Progenitor cell of endocrine pancreas (in vitro differentiated cells): ENCODE measurements around the gene RP2. TPM values are rescaled to one million over a fixed set of nuclear protein-coding genes. Genes with fewer than 3 reads are reported as not detected.

Experiments
- DNase-seq: peaks from one replicate; pipeline ENCODE4 v3.0.0; 2021; ENCODE audit warnings: low spot score; ENCODE audit not compliant: unreplicated experiment
- H3K27ac Mint-ChIP-seq: 2 replicates; pipeline ENCODE4 v1.8.0; 2021; ENCODE audit warnings: mild to moderate bottlenecking, moderate library complexity, mixed read lengths
- H3K27me3 Mint-ChIP-seq: 2 replicates; pipeline ENCODE4 v1.8.0; 2021; ENCODE audit warnings: mixed read lengths
- H3K36me3 Mint-ChIP-seq: 2 replicates; pipeline ENCODE4 v1.8.0; 2022; ENCODE audit warnings: mixed read lengths; ENCODE audit not compliant: insufficient read depth
- H3K4me1 Mint-ChIP-seq: 2 replicates; pipeline ENCODE4 v1.8.0; 2021; ENCODE audit warnings: low read depth, mixed read lengths
- H3K4me3 Mint-ChIP-seq: 2 replicates; pipeline ENCODE4 v1.8.0; 2021; ENCODE audit warnings: low read depth, mild to moderate bottlenecking, moderate library complexity, mixed read lengths
- H3K9me3 Mint-ChIP-seq: 2 replicates; pipeline ENCODE4 v1.8.0; 2021; ENCODE audit warnings: low read depth, mixed read lengths
- total RNA-seq: library from RNA; stranded (reverse); gene quantifications from 2 replicates; pipeline ENCODE4 v1.2.1, GENCODE V29; 2021
- TF ChIP-seq, protein P1 (sequence below): fragments of 200-600 bp; sonication (generic); IDR thresholded peaks from one replicate; pipeline ENCODE4 v1.5.0; 2021; ENCODE audit warnings: antibody characterized with exemption, mild to moderate bottlenecking; ENCODE audit not compliant: unreplicated experiment

RP2 gene
- total RNA-seq, 1 donor from 2014 or later = 9.3 TPM

DNA sequence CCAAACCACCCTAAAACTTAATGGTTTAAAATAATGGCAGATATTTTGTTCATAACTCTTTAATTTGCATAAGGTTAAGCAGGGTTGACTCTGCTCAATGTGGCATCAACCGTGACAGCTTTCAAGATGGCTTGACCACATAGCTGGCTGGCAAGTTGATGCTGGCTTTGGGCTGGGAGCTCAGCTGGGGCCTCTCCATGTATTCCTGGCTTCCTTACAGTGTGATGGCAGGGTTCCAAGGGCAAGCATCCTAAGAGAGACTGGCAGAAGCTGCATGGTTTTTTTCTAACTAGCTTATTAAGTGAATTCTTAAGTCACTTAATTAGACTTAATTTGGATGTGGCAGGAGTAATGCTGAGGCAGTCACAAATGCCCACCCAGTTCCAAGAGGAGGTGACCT is 4.5 kb downstream of the RP2 start:
- Mint-ChIP-seq H3K27me3 (no peaks in the 10 kb centered on the region), H3K4me3 (no peak overlapping the region), H3K27ac (no peak overlapping the region), H3K36me3 (peaks cover 2% of the 10 kb centered on the region), H3K9me3 (peaks cover 7% of the 10 kb centered on the region), H3K4me1 (no peaks in the 10 kb centered on the region)
- TF ChIP-seq, protein P1, sequence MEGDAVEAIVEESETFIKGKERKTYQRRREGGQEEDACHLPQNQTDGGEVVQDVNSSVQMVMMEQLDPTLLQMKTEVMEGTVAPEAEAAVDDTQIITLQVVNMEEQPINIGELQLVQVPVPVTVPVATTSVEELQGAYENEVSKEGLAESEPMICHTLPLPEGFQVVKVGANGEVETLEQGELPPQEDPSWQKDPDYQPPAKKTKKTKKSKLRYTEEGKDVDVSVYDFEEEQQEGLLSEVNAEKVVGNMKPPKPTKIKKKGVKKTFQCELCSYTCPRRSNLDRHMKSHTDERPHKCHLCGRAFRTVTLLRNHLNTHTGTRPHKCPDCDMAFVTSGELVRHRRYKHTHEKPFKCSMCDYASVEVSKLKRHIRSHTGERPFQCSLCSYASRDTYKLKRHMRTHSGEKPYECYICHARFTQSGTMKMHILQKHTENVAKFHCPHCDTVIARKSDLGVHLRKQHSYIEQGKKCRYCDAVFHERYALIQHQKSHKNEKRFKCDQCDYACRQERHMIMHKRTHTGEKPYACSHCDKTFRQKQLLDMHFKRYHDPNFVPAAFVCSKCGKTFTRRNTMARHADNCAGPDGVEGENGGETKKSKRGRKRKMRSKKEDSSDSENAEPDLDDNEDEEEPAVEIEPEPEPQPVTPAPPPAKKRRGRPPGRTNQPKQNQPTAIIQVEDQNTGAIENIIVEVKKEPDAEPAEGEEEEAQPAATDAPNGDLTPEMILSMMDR = no peak
- no peak for DNase-seq

DNA sequence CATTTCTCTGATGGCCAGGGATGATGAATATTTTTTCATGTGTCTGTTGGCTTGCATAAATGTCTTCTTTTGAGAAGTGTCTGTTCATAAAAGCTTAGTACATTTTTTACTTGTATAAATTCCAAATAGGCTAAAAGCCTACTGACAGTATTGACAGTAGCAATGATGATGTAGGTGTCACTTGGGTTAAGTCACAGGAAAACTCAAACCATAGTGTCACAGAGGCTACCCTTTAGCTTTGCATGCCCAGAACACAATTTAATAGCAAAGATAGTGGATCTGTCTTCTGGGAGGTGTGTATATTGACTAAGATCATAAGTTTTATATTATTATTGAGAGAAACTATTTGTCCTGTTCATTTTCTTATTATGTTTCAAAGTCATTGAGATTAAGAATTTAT is 8.1 kb downstream of the RP2 start:
- no peak overlapping the region for H3K27ac Mint-ChIP-seq
- H3K36me3 Mint-ChIP-seq = peaks cover 2% of the 10 kb centered on the region
- no peak for DNase-seq
- H3K9me3 Mint-ChIP-seq = peaks cover 7% of the 10 kb centered on the region
- no peaks in the 10 kb centered on the region for H3K27me3 Mint-ChIP-seq
- H3K4me3 Mint-ChIP-seq = no peak overlapping the region
- TF ChIP-seq, protein P1 = no peak
- no peaks in the 10 kb centered on the region for H3K4me1 Mint-ChIP-seq

DNA sequence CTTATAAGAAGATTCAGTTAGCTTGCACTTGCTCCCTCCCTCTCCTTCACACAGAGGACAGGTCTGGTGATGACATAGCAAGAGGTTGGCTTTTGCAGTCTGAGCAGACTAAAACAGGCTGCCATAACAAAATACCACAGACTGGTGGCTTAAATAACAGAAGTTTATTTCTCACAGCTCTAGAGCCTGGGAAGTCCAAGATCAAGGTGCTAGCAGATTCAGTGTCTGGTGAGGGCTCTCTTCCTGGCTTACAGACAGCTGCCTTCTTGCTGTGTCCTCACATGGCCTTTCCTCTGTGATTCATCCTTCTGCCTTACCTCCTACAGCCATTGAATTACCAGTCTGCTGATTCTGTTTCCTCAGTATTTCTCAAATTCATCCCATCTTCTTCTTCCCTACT is 13.1 kb downstream of the RP2 start:
- Mint-ChIP-seq H3K27me3 (no peaks in the 10 kb centered on the region), H3K9me3 (peaks cover 4% of the 10 kb centered on the region), H3K27ac (no peak overlapping the region), H3K4me3 (no peak overlapping the region), H3K36me3 (peaks cover 5% of the 10 kb centered on the region), H3K4me1 (no peaks in the 10 kb centered on the region)
- no peak for DNase-seq
- TF ChIP-seq, protein P1 = no peak

DNA sequence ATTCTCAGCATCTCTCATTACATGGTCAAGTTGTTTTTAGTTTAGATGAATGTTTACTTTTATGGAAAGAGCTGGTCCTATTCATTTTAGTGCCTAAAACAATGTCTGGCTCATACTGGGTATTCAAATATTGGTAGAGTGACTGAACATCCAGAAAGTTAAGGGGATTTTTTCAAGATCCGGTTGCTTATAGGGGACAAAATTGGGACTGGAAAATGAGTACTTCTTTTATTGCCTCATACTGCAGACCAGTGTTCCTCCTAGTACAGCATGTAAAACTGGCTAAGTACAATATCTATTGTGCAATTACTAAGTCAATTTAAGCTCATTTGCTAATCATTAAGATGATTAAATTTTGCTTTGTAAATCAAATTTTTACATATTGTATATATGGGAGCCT is 13.9 kb downstream of the RP2 start:
- Mint-ChIP-seq H3K4me1 (peaks cover 2% of the 10 kb centered on the region), H3K36me3 (peaks cover 7% of the 10 kb centered on the region), H3K27me3 (no peaks in the 10 kb centered on the region), H3K27ac (no peak overlapping the region), H3K9me3 (peaks cover 2% of the 10 kb centered on the region), H3K4me3 (no peak overlapping the region)
- TF ChIP-seq, protein P1 = no peak
- DNase-seq = no peak

GRCh38 chrX:46856483-46856882 is 19.6 kb downstream of the RP2 start:
- DNase-seq = no peak
- Mint-ChIP-seq H3K4me3 (no peak overlapping the region), H3K36me3 (peaks cover 10% of the 10 kb centered on the region), H3K27ac (no peak overlapping the region), H3K27me3 (no peaks in the 10 kb centered on the region), H3K4me1 (peaks cover 2% of the 10 kb centered on the region), H3K9me3 (peaks cover 6% of the 10 kb centered on the region)
- TF ChIP-seq, protein P1 = no peak
